ENCODE data around the gene UCHL5.

DNA sequence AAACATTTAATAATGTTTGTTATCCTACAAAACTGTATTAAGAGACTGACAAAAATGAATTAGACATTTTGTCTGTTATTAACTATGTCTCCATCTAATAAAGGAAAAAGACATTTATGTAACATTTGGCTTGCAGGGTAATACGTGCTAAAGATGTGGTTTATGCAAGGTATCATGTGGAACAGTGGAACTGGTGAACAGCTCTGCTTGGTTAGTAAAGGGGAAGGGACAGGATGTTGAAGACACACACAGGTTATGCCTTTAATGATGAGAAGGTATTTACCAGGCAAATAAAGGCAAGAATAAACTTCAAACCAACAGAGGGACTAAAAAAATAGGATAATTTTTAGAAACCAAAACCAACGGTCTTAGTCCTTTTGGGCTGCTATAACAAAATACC lies 93.1 kb downstream of the UCHL5 start:
- TF ChIP-seq YY1 (IDR thresholded peaks at IDR 0.05) (no peak), EGR1 (IDR thresholded peaks at IDR 0.05; ENCODE audit: low read depth in 2 of 2) (no peak), GABPA (IDR thresholded peaks at IDR 0.05 in 1 of 2, conservative IDR thresholded peaks at IDR 0.05 in 1 of 2) (no peak), TAF1 (conservative IDR thresholded peaks at IDR 0.05) (no peak), RAD21 (IDR thresholded peaks at IDR 0.05) (no peak), JUND (IDR thresholded peaks at IDR 0.05) (no peak)
- TF ChIP-seq, protein P1, sequence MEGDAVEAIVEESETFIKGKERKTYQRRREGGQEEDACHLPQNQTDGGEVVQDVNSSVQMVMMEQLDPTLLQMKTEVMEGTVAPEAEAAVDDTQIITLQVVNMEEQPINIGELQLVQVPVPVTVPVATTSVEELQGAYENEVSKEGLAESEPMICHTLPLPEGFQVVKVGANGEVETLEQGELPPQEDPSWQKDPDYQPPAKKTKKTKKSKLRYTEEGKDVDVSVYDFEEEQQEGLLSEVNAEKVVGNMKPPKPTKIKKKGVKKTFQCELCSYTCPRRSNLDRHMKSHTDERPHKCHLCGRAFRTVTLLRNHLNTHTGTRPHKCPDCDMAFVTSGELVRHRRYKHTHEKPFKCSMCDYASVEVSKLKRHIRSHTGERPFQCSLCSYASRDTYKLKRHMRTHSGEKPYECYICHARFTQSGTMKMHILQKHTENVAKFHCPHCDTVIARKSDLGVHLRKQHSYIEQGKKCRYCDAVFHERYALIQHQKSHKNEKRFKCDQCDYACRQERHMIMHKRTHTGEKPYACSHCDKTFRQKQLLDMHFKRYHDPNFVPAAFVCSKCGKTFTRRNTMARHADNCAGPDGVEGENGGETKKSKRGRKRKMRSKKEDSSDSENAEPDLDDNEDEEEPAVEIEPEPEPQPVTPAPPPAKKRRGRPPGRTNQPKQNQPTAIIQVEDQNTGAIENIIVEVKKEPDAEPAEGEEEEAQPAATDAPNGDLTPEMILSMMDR (IDR thresholded peaks at IDR 0.05; ENCODE audit: low read depth, low read length, missing input control) = no peak
- TF ChIP-seq, protein P2, sequence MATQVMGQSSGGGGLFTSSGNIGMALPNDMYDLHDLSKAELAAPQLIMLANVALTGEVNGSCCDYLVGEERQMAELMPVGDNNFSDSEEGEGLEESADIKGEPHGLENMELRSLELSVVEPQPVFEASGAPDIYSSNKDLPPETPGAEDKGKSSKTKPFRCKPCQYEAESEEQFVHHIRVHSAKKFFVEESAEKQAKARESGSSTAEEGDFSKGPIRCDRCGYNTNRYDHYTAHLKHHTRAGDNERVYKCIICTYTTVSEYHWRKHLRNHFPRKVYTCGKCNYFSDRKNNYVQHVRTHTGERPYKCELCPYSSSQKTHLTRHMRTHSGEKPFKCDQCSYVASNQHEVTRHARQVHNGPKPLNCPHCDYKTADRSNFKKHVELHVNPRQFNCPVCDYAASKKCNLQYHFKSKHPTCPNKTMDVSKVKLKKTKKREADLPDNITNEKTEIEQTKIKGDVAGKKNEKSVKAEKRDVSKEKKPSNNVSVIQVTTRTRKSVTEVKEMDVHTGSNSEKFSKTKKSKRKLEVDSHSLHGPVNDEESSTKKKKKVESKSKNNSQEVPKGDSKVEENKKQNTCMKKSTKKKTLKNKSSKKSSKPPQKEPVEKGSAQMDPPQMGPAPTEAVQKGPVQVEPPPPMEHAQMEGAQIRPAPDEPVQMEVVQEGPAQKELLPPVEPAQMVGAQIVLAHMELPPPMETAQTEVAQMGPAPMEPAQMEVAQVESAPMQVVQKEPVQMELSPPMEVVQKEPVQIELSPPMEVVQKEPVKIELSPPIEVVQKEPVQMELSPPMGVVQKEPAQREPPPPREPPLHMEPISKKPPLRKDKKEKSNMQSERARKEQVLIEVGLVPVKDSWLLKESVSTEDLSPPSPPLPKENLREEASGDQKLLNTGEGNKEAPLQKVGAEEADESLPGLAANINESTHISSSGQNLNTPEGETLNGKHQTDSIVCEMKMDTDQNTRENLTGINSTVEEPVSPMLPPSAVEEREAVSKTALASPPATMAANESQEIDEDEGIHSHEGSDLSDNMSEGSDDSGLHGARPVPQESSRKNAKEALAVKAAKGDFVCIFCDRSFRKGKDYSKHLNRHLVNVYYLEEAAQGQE (IDR thresholded peaks at IDR 0.05) = no peak
- TF ChIP-seq, protein P3, sequence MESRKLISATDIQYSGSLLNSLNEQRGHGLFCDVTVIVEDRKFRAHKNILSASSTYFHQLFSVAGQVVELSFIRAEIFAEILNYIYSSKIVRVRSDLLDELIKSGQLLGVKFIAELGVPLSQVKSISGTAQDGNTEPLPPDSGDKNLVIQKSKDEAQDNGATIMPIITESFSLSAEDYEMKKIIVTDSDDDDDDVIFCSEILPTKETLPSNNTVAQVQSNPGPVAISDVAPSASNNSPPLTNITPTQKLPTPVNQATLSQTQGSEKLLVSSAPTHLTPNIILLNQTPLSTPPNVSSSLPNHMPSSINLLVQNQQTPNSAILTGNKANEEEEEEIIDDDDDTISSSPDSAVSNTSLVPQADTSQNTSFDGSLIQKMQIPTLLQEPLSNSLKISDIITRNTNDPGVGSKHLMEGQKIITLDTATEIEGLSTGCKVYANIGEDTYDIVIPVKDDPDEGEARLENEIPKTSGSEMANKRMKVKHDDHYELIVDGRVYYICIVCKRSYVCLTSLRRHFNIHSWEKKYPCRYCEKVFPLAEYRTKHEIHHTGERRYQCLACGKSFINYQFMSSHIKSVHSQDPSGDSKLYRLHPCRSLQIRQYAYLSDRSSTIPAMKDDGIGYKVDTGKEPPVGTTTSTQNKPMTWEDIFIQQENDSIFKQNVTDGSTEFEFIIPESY (IDR thresholded peaks at IDR 0.05) = no peak
- TF ChIP-seq, protein P4, sequence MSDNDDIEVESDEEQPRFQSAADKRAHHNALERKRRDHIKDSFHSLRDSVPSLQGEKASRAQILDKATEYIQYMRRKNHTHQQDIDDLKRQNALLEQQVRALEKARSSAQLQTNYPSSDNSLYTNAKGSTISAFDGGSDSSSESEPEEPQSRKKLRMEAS (IDR thresholded peaks at IDR 0.05) = no peak
- TF ChIP-seq, protein P5, sequence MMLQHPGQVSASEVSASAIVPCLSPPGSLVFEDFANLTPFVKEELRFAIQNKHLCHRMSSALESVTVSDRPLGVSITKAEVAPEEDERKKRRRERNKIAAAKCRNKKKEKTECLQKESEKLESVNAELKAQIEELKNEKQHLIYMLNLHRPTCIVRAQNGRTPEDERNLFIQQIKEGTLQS (IDR thresholded peaks at IDR 0.05) = no peak
